ENCODE results near the gene ESPL1.

- TF ChIP-seq CTCF (IDR thresholded peaks at IDR 0.05) = no peak
- no peak for TF ChIP-seq POLR2A (IDR thresholded peaks at IDR 0.05)
Measured at GRCh38 chr12:53268630-53269562, 797 bp downstream of the ESPL1 start.
